PC-9 (cell line): ENCODE data around the gene RHBDL1.

Experiments
- CTCF ChIP-seq: fragments of 200-600 bp; sonication (generic); conservative IDR thresholded peaks from 2 replicates; pipeline ENCODE4 v1.6.1; 2017; ENCODE audit warnings: mixed run types, antibody characterized with exemption, mild to moderate bottlenecking, moderate library complexity
- EZH2 ChIP-seq: fragments of 200-600 bp; sonication (generic); IDR thresholded peaks from 2 replicates; pipeline ENCODE4 v1.8.0; 2017; ENCODE audit warnings: antibody characterized with exemption, low read depth

- TF ChIP-seq CTCF (no peak), EZH2 (no peak)
Measured at GRCh38 chr16:709566-710499, 34.4 kb downstream of the RHBDL1 start.
